Measurements from ENCODE around the gene OGFOD2.
A peak's percentile ranks its signal among the peaks of the same experiment; 100 is the strongest.

OGFOD2 gene

GRCh38 chr12:123024819-123025391 lies 49.9 kb downstream of the OGFOD2 start:
- no peaks in the 10 kb centered on the region for H3K27me3 Mint-ChIP-seq (ENCODE audit: low read depth)
- H3K27ac Mint-ChIP-seq, result no peak overlapping the region
- no peak for TF ChIP-seq CTCF (IDR thresholded peaks at IDR 0.05; ENCODE audit: unreplicated experiment in 3 of 3)
- H3K9me3 Mint-ChIP-seq, result no peaks in the 10 kb centered on the region
- no peak overlapping the region for H3K4me3 Mint-ChIP-seq
- no peaks in the 10 kb centered on the region for H3K36me3 Mint-ChIP-seq (ENCODE audit: low read depth)
- H3K4me1 Mint-ChIP-seq, result no peaks in the 10 kb centered on the region

GRCh38 chr12:123026094-123026853 lies 51.2 kb downstream of the OGFOD2 start:
- H3K36me3 Mint-ChIP-seq (ENCODE audit: low read depth), result no peaks in the 10 kb centered on the region
- no peaks in the 10 kb centered on the region for H3K4me1 Mint-ChIP-seq
- no peak overlapping the region for H3K27ac Mint-ChIP-seq
- no peak for TF ChIP-seq CTCF (IDR thresholded peaks at IDR 0.05; ENCODE audit: unreplicated experiment in 3 of 3)
- H3K4me3 Mint-ChIP-seq, result no peak overlapping the region
- H3K9me3 Mint-ChIP-seq, result no peaks in the 10 kb centered on the region
- H3K27me3 Mint-ChIP-seq (ENCODE audit: low read depth), result no peaks in the 10 kb centered on the region

GRCh38 chr12:123027726-123028445 lies 52.8 kb downstream of the OGFOD2 start:
- Mint-ChIP-seq H3K4me1 (no peaks in the 10 kb centered on the region), H3K4me3 (no peak overlapping the region), H3K27me3 (ENCODE audit: low read depth) (no peaks in the 10 kb centered on the region), H3K9me3 (no peaks in the 10 kb centered on the region), H3K36me3 (ENCODE audit: low read depth) (no peaks in the 10 kb centered on the region), H3K27ac (peak overlapping the region in 1 of 3 experiments; percentile 17)
- no peak for TF ChIP-seq CTCF (IDR thresholded peaks at IDR 0.05; ENCODE audit: unreplicated experiment in 3 of 3)

- no peaks in the 10 kb centered on the region for H3K4me1 Mint-ChIP-seq
- no peaks in the 10 kb centered on the region for H3K9me3 Mint-ChIP-seq
- no peak for TF ChIP-seq CTCF (IDR thresholded peaks at IDR 0.05; ENCODE audit: unreplicated experiment in 3 of 3)
- no peaks in the 10 kb centered on the region for H3K27me3 Mint-ChIP-seq (ENCODE audit: low read depth)
- H3K4me3 Mint-ChIP-seq, result no peak overlapping the region
- no peaks in the 10 kb centered on the region for H3K36me3 Mint-ChIP-seq (ENCODE audit: low read depth)
- H3K27ac Mint-ChIP-seq, result peak overlapping the region in 1 of 3 experiments; percentile 17
Measured at GRCh38 chr12:123028475-123028874, 53.4 kb downstream of the OGFOD2 start.

GRCh38 chr12:123029550-123029949 lies 54.5 kb downstream of the OGFOD2 start:
- H3K4me3 Mint-ChIP-seq, result no peak overlapping the region
- H3K4me1 Mint-ChIP-seq, result no peaks in the 10 kb centered on the region
- no peaks in the 10 kb centered on the region for H3K27me3 Mint-ChIP-seq (ENCODE audit: low read depth)
- TF ChIP-seq CTCF (IDR thresholded peaks at IDR 0.05; ENCODE audit: unreplicated experiment in 3 of 3), result no peak
- H3K9me3 Mint-ChIP-seq, result no peaks in the 10 kb centered on the region
- no peak overlapping the region for H3K27ac Mint-ChIP-seq
- no peaks in the 10 kb centered on the region for H3K36me3 Mint-ChIP-seq (ENCODE audit: low read depth)

All from nephron (organoid).